HL-60 (cell line): ENCODE measurements around the gene CFAP46.

Source experiments
- DNase-seq, 2 experiments: peaks; one replicate each; pipeline ENCODE4 v3.0.0-alpha.2; 2010 to 2020; ENCODE audit warnings: low read depth in 1 of 2, low spot score in 1 of 2
- H3K27ac ChIP-seq: fragments of 250-450 bp; sonication (Bioruptor Pico); replicated peaks from 2 replicates; pipeline ENCODE4 v1.5.1; 2020; ENCODE audit warnings: mild to moderate bottlenecking, moderate library complexity
- H3K27me3 ChIP-seq: fragments of 250-450 bp; sonication (Bioruptor Pico); 2 replicates; pipeline ENCODE4 v1.5.1; 2021; ENCODE audit warnings: mild to moderate bottlenecking, moderate library complexity; ENCODE audit not compliant: insufficient read depth, poor library complexity, severe bottlenecking
- H3K4me3 ChIP-seq: replicated peaks from 2 replicates; pipeline ENCODE4 v1.5.1; 2011; ENCODE audit warnings: mild to moderate bottlenecking, control low read depth, low read length; ENCODE audit not compliant: insufficient read depth
- CTCF ChIP-seq: IDR thresholded peaks from one replicate; pipeline ENCODE4 v1.5.1; 2011; ENCODE audit warnings: low read length, control low read depth, inconsistent platforms; ENCODE audit not compliant: insufficient read depth
- GABPA ChIP-seq: IDR thresholded peaks from 2 replicates; pipeline ENCODE4 v1.6.1; 2012; ENCODE audit warnings: low read depth
- POLR2AphosphoS5 ChIP-seq: IDR thresholded peaks from 2 replicates; pipeline ENCODE4 v1.6.1; 2012; ENCODE audit warnings: low read depth
- REST ChIP-seq: IDR thresholded peaks from 2 replicates; pipeline ENCODE4 v1.6.1; 2012; ENCODE audit warnings: low read depth; ENCODE audit not compliant: insufficient replicate concordance
- SPI1 ChIP-seq: IDR thresholded peaks from 2 replicates; pipeline ENCODE4 v1.6.1; 2012; ENCODE audit warnings: low read depth, mild to moderate bottlenecking, borderline replicate concordance

The CFAP46 gene

GRCh38 chr10:132927824-132928223 is 14.5 kb downstream of the CFAP46 start:
- H3K27me3 ChIP-seq = no peaks in the 10 kb centered on the region
- no peak for DNase-seq
- H3K4me3 ChIP-seq = no peak overlapping the region
- no peak overlapping the region for H3K27ac ChIP-seq
- no peak for TF ChIP-seq REST
- TF ChIP-seq GABPA = no peak
- no peak for TF ChIP-seq POLR2AphosphoS5
- TF ChIP-seq SPI1 = no peak
- TF ChIP-seq CTCF = no peak

- Histone ChIP-seq H3K27me3 (no peaks in the 10 kb centered on the region), H3K27ac (no peak overlapping the region), H3K4me3 (no peak overlapping the region)
- DNase-seq = no peak
- TF ChIP-seq GABPA = no peak
- TF ChIP-seq CTCF = no peak
- no peak for TF ChIP-seq POLR2AphosphoS5
- no peak for TF ChIP-seq REST
- TF ChIP-seq SPI1 = no peak
Measured at GRCh38 chr10:132926777-132927650, 15.4 kb downstream of the CFAP46 start.

- Histone ChIP-seq H3K4me3 (no peak overlapping the region), H3K27ac (no peak overlapping the region), H3K27me3 (no peaks in the 10 kb centered on the region)
- no peak for DNase-seq
- no peak for TF ChIP-seq CTCF
- TF ChIP-seq POLR2AphosphoS5 = no peak
- TF ChIP-seq REST = no peak
- TF ChIP-seq GABPA = no peak
- no peak for TF ChIP-seq SPI1
Measured at GRCh38 chr10:132926070-132926469, 16.3 kb downstream of the CFAP46 start.
